ENCODE data around the gene RPL28. TPM values are rescaled to one million over a fixed set of nuclear protein-coding genes. Genes with fewer than 3 reads are reported as not detected.
"Not testable (repeated sequence)": the region's sequence is repeated elsewhere in the genome, so short reads cannot be mapped to it uniquely, and the experiment has no call there.

RPL28 gene
- polyA plus RNA-seq, 3 donors: 888 to 2,238 (median 2,131) TPM

- 2 to 7% (median 6%) methylated on average over 34 of the region's 34 CpGs for WGBS, 3 donors
- H3K27ac ChIP-seq (ENCODE audit: low read depth, low read length): peak overlapping the region; percentile 12
These were observed 610 bp upstream of the RPL28 start for GRCh38 chr19:55384920-55385723.

- WGBS, 3 donors: 2 to 3% (median 2%) methylated on average over 33 of the region's 33 CpGs
These were observed 800 bp downstream of the RPL28 start for GRCh38 chr19:55386493-55386971.

GRCh38 chr19:55387736-55388497 lies 2.2 kb downstream of the RPL28 start:
- no peak overlapping the region for H3K27ac ChIP-seq (ENCODE audit: low read depth, low read length)
- 78 to 88% (median 88%) methylated on average over 24 of the region's 24 CpGs for WGBS, 3 donors

More at GRCh38 chr19:55386493-55386971, 800 bp downstream of the RPL28 start:
- H3K27ac ChIP-seq (ENCODE audit: low read depth, low read length): no peak overlapping the region

GRCh38 chr19:55389386-55390317 lies 3.9 kb downstream of the RPL28 start:
- WGBS, 3 donors: 81 to 88% (median 83%) methylated on average over 20 to 21 of the region's 21 CpGs
- H3K27ac ChIP-seq (ENCODE audit: low read depth, low read length): no peak overlapping the region

GRCh38 chr19:55390461-55390880 lies 4.7 kb downstream of the RPL28 start:
- no peak overlapping the region for H3K27ac ChIP-seq (ENCODE audit: low read depth, low read length)

GRCh38 chr19:55391191-55391670 lies 5.5 kb downstream of the RPL28 start:
- no peak overlapping the region for H3K27ac ChIP-seq (ENCODE audit: low read depth, low read length)
- 74 to 88% (median 76%) methylated on average over 12 of the region's 12 CpGs for WGBS, 3 donors

More at GRCh38 chr19:55390461-55390880, 4.7 kb downstream of the RPL28 start:
- WGBS, 3 donors: 73 to 80% (median 78%) methylated on average over 7 of the region's 7 CpGs

GRCh38 chr19:55391702-55392615 lies 6.2 kb downstream of the RPL28 start:
- 81 to 87% (median 84%) methylated on average over 18 of the region's 18 CpGs for WGBS, 3 donors
- no peak overlapping the region for H3K27ac ChIP-seq (ENCODE audit: low read depth, low read length)

- WGBS, 3 donors: 69 to 79% (median 73%) methylated on average over 18 of the region's 18 CpGs
- H3K27ac ChIP-seq (ENCODE audit: low read depth, low read length): no peak overlapping the region
These were observed 7.4 kb downstream of the RPL28 start for GRCh38 chr19:55392820-55393761.

- H3K27ac ChIP-seq (ENCODE audit: low read depth, low read length): no peak overlapping the region
- 63 to 95% (median 64%) methylated on average over 12 of the region's 12 CpGs for WGBS, 3 donors
These were observed 12.6 kb downstream of the RPL28 start for GRCh38 chr19:55398200-55398925.

GRCh38 chr19:55400281-55401087 lies 14.8 kb downstream of the RPL28 start:
- 85 to 88% (median 86%) methylated on average over 14 of the region's 14 CpGs for WGBS, 3 donors
- H3K27ac ChIP-seq (ENCODE audit: low read depth, low read length): no peak overlapping the region

GRCh38 chr19:55401390-55401789 lies 15.7 kb downstream of the RPL28 start:
- H3K27ac ChIP-seq (ENCODE audit: low read depth, low read length): not testable (repeated sequence)
- WGBS, 3 donors: 90 to 95% (median 93%) methylated on average over 9 to 21 of the region's 28 CpGs

GRCh38 chr19:55402509-55402908 lies 16.8 kb downstream of the RPL28 start:
- 75 to 89% (median 83%) methylated on average over 2 of the region's 2 CpGs for WGBS, 3 donors
- no peak overlapping the region for H3K27ac ChIP-seq (ENCODE audit: low read depth, low read length)

- WGBS, 3 donors: 86 to 93% (median 86%) methylated on average over 5 of the region's 5 CpGs
These were observed 19.9 kb downstream of the RPL28 start for GRCh38 chr19:55405638-55406037.

GRCh38 chr19:55406091-55406825 lies 20.5 kb downstream of the RPL28 start:
- WGBS, 3 donors: 77 to 87% (median 78%) methylated on average over 14 of the region's 14 CpGs
- no peak overlapping the region for H3K27ac ChIP-seq (ENCODE audit: low read depth, low read length)

More at GRCh38 chr19:55405638-55406037, 19.9 kb downstream of the RPL28 start:
- H3K27ac ChIP-seq (ENCODE audit: low read depth, low read length): no peak overlapping the region

All from adipose tissue (tissue), 3 donors.